Glutamatergic neuron (in vitro differentiated cells): ENCODE results near the gene MYPOP. TPM values are rescaled to one million over a fixed set of nuclear protein-coding genes. Genes with fewer than 3 reads are reported as not detected.
A peak's percentile ranks its signal among the peaks of the same experiment; 100 is the strongest.

Experiments used
- DNase-seq: peaks from one replicate; pipeline ENCODE4 v3.0.0; 2022
- H3K27ac Mint-ChIP-seq: one replicate; pipeline ENCODE4 v1.8.0; 2020; ENCODE audit warnings: mild to moderate bottlenecking, mixed read lengths, inconsistent platforms; ENCODE audit not compliant: unreplicated experiment
- H3K27me3 Mint-ChIP-seq: one replicate; pipeline ENCODE4 v1.8.0; 2020; ENCODE audit warnings: mild to moderate bottlenecking, moderate library complexity, mixed read lengths, inconsistent platforms; ENCODE audit not compliant: unreplicated experiment
- H3K36me3 Mint-ChIP-seq: one replicate; pipeline ENCODE4 v1.8.0; 2020; ENCODE audit warnings: mild to moderate bottlenecking, mixed read lengths, inconsistent platforms; ENCODE audit not compliant: unreplicated experiment
- H3K4me1 Mint-ChIP-seq: one replicate; pipeline ENCODE4 v1.8.0; 2020; ENCODE audit warnings: mild to moderate bottlenecking, low read depth, mixed read lengths, inconsistent platforms; ENCODE audit not compliant: unreplicated experiment
- H3K4me3 Mint-ChIP-seq: one replicate; pipeline ENCODE4 v1.8.0; 2020; ENCODE audit warnings: mild to moderate bottlenecking, mixed read lengths, inconsistent platforms; ENCODE audit not compliant: unreplicated experiment
- H3K9me3 Mint-ChIP-seq: one replicate; pipeline ENCODE4 v1.8.0; 2020; ENCODE audit warnings: mild to moderate bottlenecking, moderate library complexity, mixed read lengths, inconsistent platforms; ENCODE audit not compliant: unreplicated experiment
- total RNA-seq: library from RNA; stranded (reverse); fragmentation: NEBNext Ultra II Directional; extraction: Animal tissue kit (Norgen Biotek cat#: 25700); gene quantifications from one replicate; pipeline ENCODE4 v1.2.1, GENCODE V29; 2021; ENCODE audit not compliant: unreplicated experiment
- TF ChIP-seq, protein P1 (sequence below): fragments of 200-600 bp; sonication (generic); IDR thresholded peaks from one replicate; pipeline ENCODE4 v1.5.0; 2021; ENCODE audit not compliant: partially characterized antibody, unreplicated experiment

The MYPOP gene
- total RNA-seq, 1 donor from 2014 or later = 7.1 TPM

DNA sequence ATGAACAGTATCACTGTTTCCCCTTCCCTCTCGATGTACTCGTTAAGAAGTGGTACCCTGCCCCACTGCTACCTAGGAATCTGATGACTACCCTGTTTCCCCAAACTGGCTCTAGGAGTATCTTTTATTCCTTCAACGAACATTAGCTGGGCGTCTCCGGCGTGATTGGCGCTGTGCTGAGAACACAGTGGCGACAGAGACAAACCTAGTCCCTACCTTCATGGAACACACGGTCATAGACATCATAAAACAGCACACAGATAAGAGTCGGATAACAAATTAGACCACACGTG is 40.2 kb downstream of the MYPOP start:
- Mint-ChIP-seq H3K27me3 (peaks cover 27% of the 10 kb centered on the region), H3K4me3 (peak overlapping the region; percentile 98), H3K4me1 (no peaks in the 10 kb centered on the region), H3K36me3 (peaks cover 5% of the 10 kb centered on the region), H3K27ac (peak overlapping the region; percentile 99), H3K9me3 (peaks cover 14% of the 10 kb centered on the region)
- TF ChIP-seq, protein P1, sequence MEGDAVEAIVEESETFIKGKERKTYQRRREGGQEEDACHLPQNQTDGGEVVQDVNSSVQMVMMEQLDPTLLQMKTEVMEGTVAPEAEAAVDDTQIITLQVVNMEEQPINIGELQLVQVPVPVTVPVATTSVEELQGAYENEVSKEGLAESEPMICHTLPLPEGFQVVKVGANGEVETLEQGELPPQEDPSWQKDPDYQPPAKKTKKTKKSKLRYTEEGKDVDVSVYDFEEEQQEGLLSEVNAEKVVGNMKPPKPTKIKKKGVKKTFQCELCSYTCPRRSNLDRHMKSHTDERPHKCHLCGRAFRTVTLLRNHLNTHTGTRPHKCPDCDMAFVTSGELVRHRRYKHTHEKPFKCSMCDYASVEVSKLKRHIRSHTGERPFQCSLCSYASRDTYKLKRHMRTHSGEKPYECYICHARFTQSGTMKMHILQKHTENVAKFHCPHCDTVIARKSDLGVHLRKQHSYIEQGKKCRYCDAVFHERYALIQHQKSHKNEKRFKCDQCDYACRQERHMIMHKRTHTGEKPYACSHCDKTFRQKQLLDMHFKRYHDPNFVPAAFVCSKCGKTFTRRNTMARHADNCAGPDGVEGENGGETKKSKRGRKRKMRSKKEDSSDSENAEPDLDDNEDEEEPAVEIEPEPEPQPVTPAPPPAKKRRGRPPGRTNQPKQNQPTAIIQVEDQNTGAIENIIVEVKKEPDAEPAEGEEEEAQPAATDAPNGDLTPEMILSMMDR = no peak
- no peak for DNase-seq

DNA sequence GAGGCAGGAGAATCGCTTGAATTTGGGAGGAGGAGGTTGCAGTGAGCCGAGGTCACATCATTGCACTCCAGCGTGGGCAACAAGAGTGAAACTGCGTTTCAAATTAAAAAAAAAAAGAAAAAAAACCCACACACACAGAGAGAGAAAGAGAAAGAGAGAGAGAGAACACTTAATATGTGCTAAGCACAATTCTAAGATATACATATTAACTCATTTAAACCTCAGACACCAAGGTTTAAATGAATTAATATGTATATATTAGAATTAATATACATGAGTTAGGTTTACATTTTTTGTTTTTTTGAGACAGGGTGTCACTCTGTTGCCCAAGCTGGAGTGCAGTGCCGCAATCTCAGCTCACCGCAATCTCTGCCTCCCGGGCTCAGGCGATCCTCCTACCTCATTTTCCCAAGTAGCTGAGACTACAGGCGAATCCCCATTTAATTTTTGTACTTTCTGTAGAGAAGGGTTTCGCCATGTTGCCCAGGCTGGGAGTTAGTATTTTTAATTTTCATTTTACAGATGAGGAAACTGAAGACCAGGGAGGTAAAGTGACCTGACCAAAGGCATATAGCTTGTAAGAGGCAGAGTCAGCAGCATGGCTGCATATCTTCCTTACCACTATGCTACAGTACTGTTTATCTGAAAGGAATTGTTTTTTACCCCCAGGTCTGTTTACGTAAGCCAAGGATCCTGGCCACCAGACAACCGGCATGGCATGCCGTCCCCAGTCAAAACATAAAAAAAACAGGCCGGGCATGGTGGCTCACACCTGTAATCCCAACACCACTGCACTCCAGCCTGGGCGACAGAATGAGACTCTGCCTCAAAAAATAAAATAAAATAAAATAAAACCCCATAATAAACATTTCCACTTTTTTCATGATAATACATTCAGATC is 41.8 kb downstream of the MYPOP start:
- no peak overlapping the region for H3K27ac Mint-ChIP-seq
- no peaks in the 10 kb centered on the region for H3K4me1 Mint-ChIP-seq
- TF ChIP-seq, protein P1 = no peak
- peaks cover 5% of the 10 kb centered on the region for H3K36me3 Mint-ChIP-seq
- H3K27me3 Mint-ChIP-seq = peaks cover 19% of the 10 kb centered on the region
- peaks cover 12% of the 10 kb centered on the region for H3K9me3 Mint-ChIP-seq
- no peak for DNase-seq
- peak overlapping the region; percentile 48 for H3K4me3 Mint-ChIP-seq

DNA sequence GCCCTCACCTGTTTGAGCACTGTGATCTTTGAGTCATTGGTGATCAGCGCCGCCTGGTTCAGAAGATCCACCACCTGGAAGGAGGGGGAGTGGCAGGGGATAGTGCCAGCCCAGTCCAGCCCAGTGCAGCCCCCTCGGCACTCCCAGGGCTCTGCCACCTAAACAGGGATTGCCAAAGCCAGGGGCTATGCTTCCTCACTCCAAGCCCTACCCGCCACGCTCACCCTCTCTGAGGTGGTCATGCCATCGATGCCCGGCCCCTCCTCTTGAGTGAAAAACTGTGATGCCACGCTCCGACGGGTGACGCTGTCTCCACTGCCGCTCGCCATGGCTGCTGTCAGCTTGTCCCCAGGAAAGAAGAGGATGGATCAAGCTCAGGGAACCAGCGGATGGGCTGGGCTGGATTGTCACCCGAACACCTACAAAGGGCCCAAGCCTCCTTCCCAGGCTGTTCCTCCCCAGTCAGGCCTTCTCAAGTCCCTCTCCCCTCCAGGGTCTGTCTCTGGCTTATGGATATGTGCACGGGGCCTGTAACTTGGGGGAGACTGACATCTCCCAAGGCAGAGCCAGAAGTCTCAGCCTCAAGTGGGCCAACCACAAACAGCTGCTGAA is 48.1 kb downstream of the MYPOP start:
- Mint-ChIP-seq H3K27ac (no peak overlapping the region), H3K36me3 (peaks cover 5% of the 10 kb centered on the region), H3K4me3 (no peak overlapping the region), H3K27me3 (peaks cover 3% of the 10 kb centered on the region), H3K9me3 (no peaks in the 10 kb centered on the region), H3K4me1 (no peaks in the 10 kb centered on the region)
- TF ChIP-seq, protein P1 = no peak
- DNase-seq = no peak

DNA sequence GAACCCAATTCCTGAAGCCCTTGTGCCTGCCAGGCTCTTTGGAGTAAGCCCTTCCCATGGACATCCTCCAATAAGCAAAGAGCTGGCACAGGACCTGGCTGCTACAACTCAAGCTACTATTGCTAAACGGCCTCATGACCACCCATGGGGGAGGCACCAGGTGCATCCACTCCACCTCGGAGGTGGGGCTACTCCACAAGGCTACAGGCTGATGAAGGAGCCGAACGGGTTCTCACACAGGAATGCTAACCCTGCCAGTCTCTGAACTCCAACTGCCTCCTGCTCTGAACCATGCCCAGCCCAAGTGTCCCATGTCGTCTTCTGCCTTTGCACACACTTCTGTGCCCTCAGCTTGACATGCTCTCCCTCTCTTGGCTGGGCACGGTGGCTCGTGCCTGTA is 49.4 kb downstream of the MYPOP start:
- Mint-ChIP-seq H3K27ac (no peak overlapping the region), H3K4me1 (no peaks in the 10 kb centered on the region)
- TF ChIP-seq, protein P1 = no peak

More for the DNA sequence above, 49.4 kb downstream of the MYPOP start:
- no peak overlapping the region for H3K4me3 Mint-ChIP-seq
- DNase-seq = no peak
- peaks cover 4% of the 10 kb centered on the region for H3K27me3 Mint-ChIP-seq
- H3K36me3 Mint-ChIP-seq = no peaks in the 10 kb centered on the region
- no peaks in the 10 kb centered on the region for H3K9me3 Mint-ChIP-seq
